HUES6 (cell line): ENCODE measurements around the gene TIAL1.
"Not testable (repeated sequence)": the region's sequence is repeated elsewhere in the genome, so short reads cannot be mapped to it uniquely, and the experiment has no call there.

Source experiments
- H3K27ac ChIP-seq: 2 replicates; pipeline ENCODE4 v1.7.0; 2013; ENCODE audit warnings: low read depth, mild to moderate bottlenecking, low read length, inconsistent platforms
- H3K27me3 ChIP-seq: 2 replicates; pipeline ENCODE4 v1.6.1; 2013; ENCODE audit warnings: low read length; ENCODE audit not compliant: control insufficient read depth, insufficient read depth
- H3K36me3 ChIP-seq: 2 replicates; pipeline ENCODE4 v1.6.1; 2013; ENCODE audit warnings: low read length; ENCODE audit not compliant: control insufficient read depth, insufficient read depth
- H3K4me1 ChIP-seq: 2 replicates; pipeline ENCODE4 v1.6.1; 2013; ENCODE audit warnings: low read length; ENCODE audit not compliant: control insufficient read depth, insufficient read depth
- H3K4me3 ChIP-seq: 2 replicates; pipeline ENCODE4 v1.5.1; 2013; ENCODE audit warnings: low read depth, low read length
- H3K9ac ChIP-seq: one replicate; pipeline ENCODE4 v1.6.1; 2013; ENCODE audit warnings: mild to moderate bottlenecking, low read length
- H3K9me3 ChIP-seq: 2 replicates; pipeline ENCODE4 v1.6.1; 2013; ENCODE audit warnings: low read depth, low read length; ENCODE audit not compliant: control insufficient read depth, insufficient read depth

The TIAL1 gene

GRCh38 chr10:119633538-119634218, 36.9 kb upstream of the TIAL1 start:
- Histone ChIP-seq H3K4me1 (no peaks in the 10 kb centered on the region), H3K9me3 (no peaks in the 10 kb centered on the region), H3K9ac (no peak overlapping the region), H3K27ac (no peak overlapping the region), H3K27me3 (no peaks in the 10 kb centered on the region), H3K4me3 (no peak overlapping the region), H3K36me3 (no peaks in the 10 kb centered on the region)

- Histone ChIP-seq H3K9ac (no peak overlapping the region), H3K36me3 (no peaks in the 10 kb centered on the region), H3K9me3 (no peaks in the 10 kb centered on the region), H3K27ac (no peak overlapping the region), H3K4me3 (no peak overlapping the region), H3K27me3 (no peaks in the 10 kb centered on the region), H3K4me1 (no peaks in the 10 kb centered on the region)
Observed at GRCh38 chr10:119630300-119630699, 33.5 kb upstream of the TIAL1 start.

- H3K27me3 ChIP-seq = no peaks in the 10 kb centered on the region
Observed at GRCh38 chr10:119625570-119626280, 29.0 kb upstream of the TIAL1 start.

GRCh38 chr10:119621078-119621384, 24.3 kb upstream of the TIAL1 start:
- Histone ChIP-seq H3K36me3 (no peaks in the 10 kb centered on the region), H3K27ac (no peak overlapping the region), H3K27me3 (no peaks in the 10 kb centered on the region), H3K9me3 (no peaks in the 10 kb centered on the region), H3K9ac (no peak overlapping the region), H3K4me1 (peaks cover 10% of the 10 kb centered on the region; the same call in 1 of the 2 replicates), H3K4me3 (no peak overlapping the region)

More at GRCh38 chr10:119625570-119626280, 29.0 kb upstream of the TIAL1 start:
- Histone ChIP-seq H3K4me1 (peaks cover 3% of the 10 kb centered on the region; the same call in 1 of the 2 replicates), H3K9me3 (no peaks in the 10 kb centered on the region), H3K4me3 (no peak overlapping the region), H3K9ac (no peak overlapping the region), H3K27ac (no peak overlapping the region), H3K36me3 (no peaks in the 10 kb centered on the region)

- H3K4me1 ChIP-seq = peaks cover 10% of the 10 kb centered on the region; the same call in 1 of the 2 replicates
- H3K36me3 ChIP-seq = no peaks in the 10 kb centered on the region
- H3K9me3 ChIP-seq = no peaks in the 10 kb centered on the region
- no peak overlapping the region for H3K4me3 ChIP-seq
- H3K9ac ChIP-seq = no peak overlapping the region
- no peak overlapping the region for H3K27ac ChIP-seq
- H3K27me3 ChIP-seq = no peaks in the 10 kb centered on the region
Observed at GRCh38 chr10:119620241-119621077, 23.7 kb upstream of the TIAL1 start.

- not testable (repeated sequence) for H3K27me3 ChIP-seq, H3K9me3 ChIP-seq, H3K4me1 ChIP-seq, H3K4me3 ChIP-seq, H3K27ac ChIP-seq, H3K36me3 ChIP-seq, H3K9ac ChIP-seq
Observed at GRCh38 chr10:119619811-119620210, 23.0 kb upstream of the TIAL1 start.

- Histone ChIP-seq H3K27ac (no peak overlapping the region), H3K4me3 (no peak overlapping the region), H3K4me1 (peaks cover 10% of the 10 kb centered on the region; the same call in 1 of the 2 replicates), H3K27me3 (no peaks in the 10 kb centered on the region), H3K9me3 (no peaks in the 10 kb centered on the region), H3K9ac (no peak overlapping the region), H3K36me3 (no peaks in the 10 kb centered on the region)
Observed at GRCh38 chr10:119619215-119619614, 22.5 kb upstream of the TIAL1 start.

GRCh38 chr10:119616882-119617570, 20.3 kb upstream of the TIAL1 start:
- Histone ChIP-seq H3K36me3 (no peaks in the 10 kb centered on the region), H3K4me3 (no peak overlapping the region), H3K4me1 (peaks cover 10% of the 10 kb centered on the region; the same call in 1 of the 2 replicates), H3K27ac (no peak overlapping the region), H3K27me3 (no peaks in the 10 kb centered on the region), H3K9me3 (no peaks in the 10 kb centered on the region), H3K9ac (no peak overlapping the region)

- Histone ChIP-seq H3K27ac (no peak overlapping the region), H3K9me3 (peaks cover 5% of the 10 kb centered on the region), H3K9ac (no peak overlapping the region), H3K4me1 (no peaks in the 10 kb centered on the region), H3K27me3 (no peaks in the 10 kb centered on the region), H3K36me3 (no peaks in the 10 kb centered on the region), H3K4me3 (no peak overlapping the region)
Observed at GRCh38 chr10:119614686-119615085, 17.9 kb upstream of the TIAL1 start.

- Histone ChIP-seq H3K27ac (no peak overlapping the region), H3K4me1 (no peaks in the 10 kb centered on the region), H3K4me3 (no peak overlapping the region), H3K9ac (no peak overlapping the region), H3K36me3 (no peaks in the 10 kb centered on the region), H3K9me3 (peaks cover 5% of the 10 kb centered on the region), H3K27me3 (no peaks in the 10 kb centered on the region)
Observed at GRCh38 chr10:119613741-119614140, 17.0 kb upstream of the TIAL1 start.
